Activated naive CD4-positive, alpha-beta T cell treated with anti-CD3 and anti-CD28 coated beads, Interleukin-2, amount 50 U/mL, for 72 hours (primary cell): ENCODE data around the gene PHKA1. TPM values are rescaled to one million over a fixed set of nuclear protein-coding genes. Genes with fewer than 3 reads are reported as not detected.
A peak's percentile ranks its signal among the peaks of the same experiment; 100 is the strongest.
"Not testable (repeated sequence)": the region's sequence is repeated elsewhere in the genome, so short reads cannot be mapped to it uniquely, and the experiment has no call there.

Experiments used
- ATAC-seq, 2 donors: fragments of 150-1000 bp; cut with Tn5 transposase; 2 replicates each; pipeline ENCODE4 v1.10.0; 2021; ENCODE audit warnings: mild to moderate bottlenecking in 2 of 2, moderate library complexity in 2 of 2
- DNase-seq, 2 donors: peaks; one replicate each; pipeline ENCODE4 v3.0.0; 2021 to 2022; ENCODE audit warnings: low spot score in 2 of 2
- H3K27ac Mint-ChIP-seq, 2 donors: one replicate each; pipeline ENCODE4 v1.8.0; 2022; ENCODE audit warnings: mild to moderate bottlenecking in 2 of 2, mixed read lengths in 2 of 2
- H3K36me3 Mint-ChIP-seq, 2 donors: one replicate each; pipeline ENCODE4 v1.8.0; 2022; ENCODE audit warnings: mixed read lengths in 2 of 2
- H3K9me3 Mint-ChIP-seq, 2 donors: one replicate each; pipeline ENCODE4 v1.8.0; 2022; ENCODE audit warnings: mixed read lengths in 2 of 2
- total RNA-seq, 2 donors: library from RNA; stranded (reverse); gene quantifications; one replicate each; pipeline ENCODE4 v1.2.3, GENCODE V29; 2022

Gene PHKA1
- total RNA-seq, 2 donors from 2014 or later: 4.8 to 8.4 TPM

DNA sequence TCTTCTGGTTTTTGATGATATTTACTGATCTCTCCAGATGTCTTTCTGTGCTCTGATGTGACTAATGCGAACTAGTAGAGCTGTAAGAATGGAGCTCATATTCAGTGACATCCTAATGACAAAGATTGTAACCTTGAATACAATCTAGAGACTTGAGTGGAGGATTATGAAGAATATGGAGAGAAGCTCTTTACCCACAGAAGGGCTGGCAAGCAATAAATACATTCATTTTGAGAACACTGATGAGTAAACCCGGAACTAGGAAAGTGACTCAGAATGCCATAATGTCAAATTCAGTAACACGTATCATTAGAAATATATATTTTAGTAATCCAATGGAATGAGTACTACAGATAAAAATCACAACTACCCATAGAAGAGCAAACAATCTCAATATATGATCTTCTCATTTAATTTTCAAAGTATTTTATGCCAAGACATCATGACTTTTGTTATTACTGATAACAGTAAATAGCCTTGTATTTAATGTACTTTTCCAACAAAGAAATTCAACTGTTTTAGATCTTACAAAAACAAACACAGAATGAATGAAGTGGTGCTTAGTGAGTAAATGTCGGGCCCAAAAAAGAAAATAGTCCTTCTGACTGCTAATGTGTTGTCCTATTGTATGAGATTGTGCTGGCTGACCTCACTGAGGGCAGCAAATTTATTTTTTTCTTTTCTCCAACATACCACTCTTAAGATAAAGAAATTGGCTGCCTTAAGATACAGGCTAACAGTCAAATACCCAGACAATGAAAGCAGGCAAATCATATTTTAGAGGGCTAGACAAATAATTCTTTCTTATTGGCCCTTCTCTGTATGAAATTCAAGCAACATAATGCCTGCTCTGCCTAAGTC is 92.3 kb downstream of the PHKA1 start:
- H3K27ac Mint-ChIP-seq: peak overlapping the region; percentile 92 to 99
- H3K9me3 Mint-ChIP-seq: peaks cover 0 to 6% of the 10 kb centered on the region in 2 donors
- peak; percentile 93 to 94 for ATAC-seq
- no peak for DNase-seq
- H3K36me3 Mint-ChIP-seq: peaks cover 1 to 14% of the 10 kb centered on the region in 2 donors

DNA sequence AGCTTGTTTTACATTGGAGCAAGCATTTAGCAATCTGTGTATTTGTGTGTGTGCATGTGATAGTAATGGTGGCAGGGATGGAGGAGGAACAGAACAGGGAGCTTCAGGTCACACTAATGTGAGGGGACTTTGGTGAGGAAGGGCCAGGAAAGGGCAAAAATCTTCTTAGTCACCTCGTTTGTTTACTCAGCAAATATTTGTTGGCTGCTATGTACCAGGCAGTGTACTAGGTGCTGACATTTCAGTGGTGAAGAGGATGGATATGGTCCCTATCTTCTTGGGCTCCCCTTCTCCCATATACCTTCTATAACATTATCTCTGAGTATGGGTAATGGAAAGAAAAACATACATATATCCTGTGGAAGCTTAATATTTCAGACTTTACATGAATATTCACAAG is 92.9 kb downstream of the PHKA1 start:
- peaks cover 0 to 6% of the 10 kb centered on the region in 2 donors for H3K9me3 Mint-ChIP-seq
- ATAC-seq (no peak), DNase-seq (no peak)

DNA sequence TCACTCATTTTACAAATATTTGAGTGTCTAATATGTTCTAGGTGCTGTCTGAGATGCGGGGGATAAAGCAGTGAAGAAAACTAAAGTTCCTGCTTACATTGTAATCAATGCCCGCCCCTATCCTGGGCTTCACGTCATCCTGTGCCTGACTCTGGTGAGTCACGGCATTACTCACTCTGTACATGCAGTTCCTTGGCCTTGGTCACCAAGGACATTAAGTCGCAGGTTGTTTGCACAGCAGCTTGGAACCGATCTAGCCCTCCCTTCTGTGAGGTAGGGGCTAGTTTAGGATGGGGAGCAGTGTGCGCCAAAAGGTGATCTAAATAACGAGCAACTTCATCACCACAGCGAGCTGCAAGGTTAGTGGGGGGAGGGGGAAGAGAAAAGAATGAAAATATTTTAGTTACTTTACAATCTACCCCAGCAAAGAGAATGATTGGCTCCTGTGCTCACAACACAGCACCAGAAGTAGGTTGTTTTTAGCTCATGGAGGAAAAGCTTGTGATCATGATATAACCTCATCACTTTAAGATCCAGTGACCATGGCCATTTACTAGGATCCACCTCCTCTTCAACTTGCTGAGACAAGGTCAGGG is 93.5 kb downstream of the PHKA1 start:
- Mint-ChIP-seq H3K9me3 (peaks cover 0 to 6% of the 10 kb centered on the region in 2 donors), H3K27ac (peak overlapping the region; percentile 92 to 99), H3K36me3 (peaks cover 7 to 18% of the 10 kb centered on the region in 2 donors)
- ATAC-seq (peak; percentile 66 to 73), DNase-seq (peak in 1 of 2 donors; percentile 16)

More for the DNA sequence above, 92.9 kb downstream of the PHKA1 start:
- Mint-ChIP-seq H3K36me3 (peaks cover 7 to 18% of the 10 kb centered on the region in 2 donors), H3K27ac (peak overlapping the region; percentile 92 to 99)

DNA sequence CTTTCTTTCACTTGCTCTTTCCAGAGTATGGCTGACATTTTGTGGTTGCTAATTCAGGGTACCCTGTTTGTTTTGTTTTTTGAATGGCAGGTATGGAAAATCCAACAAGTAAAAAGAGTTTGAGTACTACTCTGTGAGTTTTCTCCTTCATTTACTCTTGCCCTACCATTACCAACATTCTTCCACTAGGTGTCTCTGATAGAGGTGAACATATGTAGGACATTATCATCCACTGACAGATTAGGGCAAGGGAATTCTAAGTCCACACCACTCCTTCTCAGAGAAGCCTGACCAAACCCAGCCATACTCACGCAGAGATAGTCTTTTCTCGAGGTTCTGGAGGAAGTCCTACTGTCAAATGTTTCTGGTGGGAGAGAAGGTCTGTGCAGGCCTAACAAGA is 104.8 kb downstream of the PHKA1 start:
- no peaks in the 10 kb centered on the region for H3K9me3 Mint-ChIP-seq
- no peak for ATAC-seq
- peaks cover 6 to 8% of the 10 kb centered on the region in 2 donors for H3K36me3 Mint-ChIP-seq
- no peak overlapping the region for H3K27ac Mint-ChIP-seq
- no peak for DNase-seq

DNA sequence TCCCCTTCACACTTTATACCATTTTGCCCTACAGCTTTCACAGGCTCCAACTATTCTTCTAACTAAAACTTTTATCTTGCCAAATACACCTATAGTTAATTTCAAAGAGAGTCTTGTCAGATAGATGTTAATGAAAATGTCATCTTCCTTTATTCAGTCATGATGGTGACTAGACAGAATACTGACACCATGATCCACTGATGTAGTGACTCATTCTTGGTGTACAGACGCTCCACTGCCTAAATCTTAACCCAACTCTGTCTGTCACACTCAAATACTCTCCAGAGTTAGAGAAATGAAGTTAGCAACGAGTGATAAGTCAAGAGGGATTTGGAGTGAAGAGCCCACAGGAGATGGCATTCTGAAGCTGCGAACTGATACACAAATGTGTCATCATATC is 109.4 kb downstream of the PHKA1 start:
- H3K36me3 Mint-ChIP-seq: peaks cover 6 to 8% of the 10 kb centered on the region in 2 donors
- DNase-seq (no peak), ATAC-seq (peak in 1 of 2 donors; percentile 64)
- H3K27ac Mint-ChIP-seq: no peak overlapping the region
- no peaks in the 10 kb centered on the region for H3K9me3 Mint-ChIP-seq

DNA sequence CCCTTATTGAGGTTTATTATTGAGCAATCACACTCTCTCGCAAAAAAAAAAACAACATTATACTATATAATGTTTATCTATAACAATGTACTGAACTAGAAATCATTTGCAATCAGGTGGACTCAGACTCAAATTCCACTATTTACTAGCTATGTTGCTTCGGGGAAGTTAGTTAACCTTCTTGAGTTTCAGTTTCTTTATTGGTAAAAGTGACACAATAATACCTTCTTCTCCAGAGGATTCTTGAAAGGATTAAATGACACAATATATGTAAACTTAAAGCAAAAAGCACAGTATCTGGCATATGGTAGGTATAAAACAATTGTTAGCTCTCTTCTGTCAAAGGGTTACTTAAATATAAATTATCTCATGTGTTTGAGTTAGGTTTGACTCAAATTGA is 110.0 kb downstream of the PHKA1 start:
- Mint-ChIP-seq H3K27ac (no peak overlapping the region), H3K36me3 (peaks cover 5 to 6% of the 10 kb centered on the region in 2 donors), H3K9me3 (no peaks in the 10 kb centered on the region)
- ATAC-seq (peak in 1 of 2 donors; percentile 50), DNase-seq (no peak)

DNA sequence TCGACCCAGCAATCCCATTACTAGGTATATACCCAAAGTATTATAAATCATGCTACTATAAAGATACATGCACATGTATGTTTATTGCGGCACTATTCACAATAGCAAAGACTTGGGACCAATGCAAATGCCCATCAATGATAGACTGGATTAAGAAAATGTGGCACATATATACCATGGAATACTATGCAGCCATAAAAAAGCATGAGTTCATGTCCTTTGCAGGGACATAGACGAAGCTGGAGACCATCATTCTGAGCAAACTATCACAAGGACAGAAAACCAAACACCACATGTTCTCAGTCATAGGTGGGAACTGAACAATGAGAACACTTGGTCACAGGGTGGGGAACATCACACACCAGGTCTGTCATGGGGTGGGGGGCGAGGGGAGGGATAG is 123.1 kb downstream of the PHKA1 start:
- not testable (repeated sequence) for ATAC-seq, DNase-seq, H3K9me3 Mint-ChIP-seq, H3K27ac Mint-ChIP-seq
- peaks cover 7 to 11% of the 10 kb centered on the region in 2 donors for H3K36me3 Mint-ChIP-seq

DNA sequence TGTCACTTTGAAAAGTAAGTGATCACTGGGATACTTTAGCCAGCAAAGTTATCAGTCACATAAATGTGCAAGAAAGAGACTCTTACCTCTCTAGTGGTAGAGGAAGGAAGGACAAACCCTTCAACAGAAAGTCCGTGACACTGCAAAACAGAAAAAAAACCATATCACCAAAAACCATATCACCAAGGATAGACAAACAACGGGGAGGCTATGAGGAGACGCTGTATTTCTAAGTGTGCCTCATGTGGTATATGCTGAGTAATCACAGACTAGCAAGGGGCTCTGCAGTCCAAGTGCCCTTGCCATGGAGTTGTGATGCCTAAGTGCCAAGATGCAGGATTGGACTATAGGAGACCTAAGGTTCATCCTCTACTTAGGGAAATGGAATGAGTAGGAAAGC is 129.9 kb downstream of the PHKA1 start:
- Mint-ChIP-seq H3K27ac (no peak overlapping the region), H3K9me3 (no peaks in the 10 kb centered on the region), H3K36me3 (peaks cover 7 to 11% of the 10 kb centered on the region in 2 donors)
- DNase-seq (no peak), ATAC-seq (no peak)

DNA sequence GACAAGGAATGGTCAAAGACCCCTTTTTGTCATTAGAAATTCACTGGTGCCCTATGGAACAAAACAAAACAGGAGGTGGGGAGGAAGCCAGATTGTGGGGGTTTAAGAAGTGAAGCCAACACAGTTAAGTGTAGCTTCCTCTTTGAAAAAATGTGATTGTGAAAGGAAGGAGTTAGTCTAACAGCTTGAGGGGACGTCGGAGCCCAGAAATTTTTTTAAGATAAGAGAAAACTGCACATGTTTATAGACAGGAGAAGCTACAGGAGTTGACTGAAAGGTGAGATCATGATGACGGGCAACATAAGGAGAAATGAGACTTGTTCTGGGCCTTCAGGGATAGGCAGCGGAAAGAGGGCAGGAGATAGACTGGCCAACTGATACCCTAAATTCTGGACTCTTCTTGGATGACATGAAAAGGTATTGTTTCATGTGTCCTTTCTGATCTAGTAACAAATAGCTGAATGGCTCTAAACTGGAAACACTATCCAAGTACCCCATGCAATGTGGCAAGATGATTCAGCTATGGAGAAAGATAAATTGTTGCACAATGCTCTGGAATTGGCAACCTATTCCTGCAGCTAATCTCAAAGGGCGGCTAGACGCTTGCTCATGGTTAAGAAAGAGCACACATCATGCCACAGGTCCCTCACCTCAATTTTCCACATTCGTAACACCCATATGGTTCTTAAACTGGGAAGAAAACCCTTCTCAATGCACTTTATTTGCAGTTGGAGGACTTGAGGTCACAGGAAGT is 137.8 kb downstream of the PHKA1 start:
- peaks cover 5 to 9% of the 10 kb centered on the region in 2 donors for H3K36me3 Mint-ChIP-seq
- DNase-seq (no peak), ATAC-seq (no peak)
- H3K27ac Mint-ChIP-seq: no peak overlapping the region
- H3K9me3 Mint-ChIP-seq: no peaks in the 10 kb centered on the region

DNA sequence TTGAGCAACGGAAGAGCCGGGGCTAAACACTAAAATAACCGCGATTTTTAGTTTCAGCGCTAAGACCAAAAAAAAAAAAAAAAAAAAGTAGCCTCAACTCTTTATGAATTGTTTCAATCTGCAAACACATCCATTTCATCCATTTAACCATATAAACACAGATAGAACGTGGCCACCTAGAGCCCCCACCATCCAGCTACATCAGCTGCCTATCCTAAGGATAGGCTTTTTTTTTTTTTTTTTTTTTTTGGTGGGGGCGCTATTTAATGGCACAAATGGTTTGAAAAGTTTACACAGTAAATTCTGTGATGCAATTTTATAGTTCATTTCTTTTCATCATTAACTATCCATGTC is 141.0 kb downstream of the PHKA1 start:
- ATAC-seq (peak in 1 of 2 donors; percentile 23), DNase-seq (no peak)
- H3K36me3 Mint-ChIP-seq: peaks cover 5 to 9% of the 10 kb centered on the region in 2 donors
- H3K27ac Mint-ChIP-seq: peak overlapping the region; percentile 94 to 96
- no peaks in the 10 kb centered on the region for H3K9me3 Mint-ChIP-seq

DNA sequence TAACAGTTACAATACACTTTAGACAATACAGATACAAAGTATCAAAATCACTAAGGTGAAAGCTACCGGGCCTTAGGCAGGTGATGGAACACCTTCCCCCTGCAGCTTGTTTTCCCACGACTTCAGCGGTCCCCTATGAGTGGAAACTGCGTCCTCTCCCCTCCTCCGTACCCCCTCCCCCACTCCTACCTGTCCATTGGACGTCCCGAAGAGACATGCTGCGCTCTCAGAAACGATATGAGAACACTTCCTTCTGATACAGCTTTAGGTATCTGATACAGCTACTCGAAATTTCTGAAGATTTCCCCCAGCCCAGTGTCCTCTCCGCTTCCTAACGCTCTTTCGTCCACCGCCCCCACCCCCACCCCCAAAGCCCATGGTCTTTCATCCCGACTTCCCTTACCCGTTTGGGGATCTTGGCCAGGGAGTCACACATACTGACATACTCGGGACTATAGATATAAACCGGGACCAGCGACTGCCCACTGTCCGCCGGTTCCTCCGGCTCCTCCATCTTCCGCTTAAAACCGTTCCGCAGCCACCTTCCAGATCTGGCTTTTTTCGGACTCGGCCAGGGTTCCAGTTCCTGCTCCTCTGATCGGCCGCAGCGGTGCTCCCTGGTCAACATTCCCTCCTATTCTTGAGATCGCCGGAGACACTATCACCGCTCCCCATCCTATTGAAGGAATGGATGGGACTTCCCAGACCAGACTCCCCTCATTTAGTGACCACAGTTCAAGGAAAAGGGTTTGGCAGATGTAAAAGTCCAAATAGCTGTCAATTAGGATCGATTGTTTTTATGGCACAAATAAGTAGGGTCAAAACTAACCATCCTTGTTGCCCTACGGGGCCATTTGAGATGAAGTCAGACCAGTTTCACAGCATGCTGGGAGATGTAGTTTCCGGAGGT is 141.6 kb downstream of the PHKA1 start, which contains the start of gene HDAC8:
TSS of gene HDAC8 (minus strand) at position 596 of the 910 bp plus-strand sequence. CDS start at position 514, 82 bp downstream.
- Mint-ChIP-seq H3K27ac (peak within 1 kb of the TSS; percentile 94 to 96), H3K36me3 (peaks cover 5 to 9% of the 10 kb centered on the region in 2 donors), H3K9me3 (no peaks in the 10 kb centered on the region)
- ATAC-seq: peak; percentile 86 to 95
- peak in 1 of 2 donors; percentile 30 for DNase-seq

DNA sequence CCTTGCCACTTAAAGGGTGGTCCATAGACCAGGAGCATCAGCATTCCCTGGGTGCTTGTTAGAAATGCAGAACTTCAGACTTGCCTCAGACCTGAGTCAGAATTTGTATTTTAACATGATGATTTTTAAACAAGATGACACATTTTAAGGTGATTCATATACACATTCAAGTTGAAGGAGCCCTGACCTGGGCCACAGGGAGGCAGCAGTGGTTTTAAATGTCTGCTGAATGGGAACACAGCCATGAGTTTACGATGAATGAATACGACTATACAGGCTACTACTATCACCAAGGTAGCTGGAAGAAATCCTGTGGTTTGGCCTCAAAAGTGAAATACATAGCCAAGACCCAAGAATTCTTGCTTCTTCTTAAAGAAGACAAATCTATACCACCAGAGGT is 144.3 kb downstream of the PHKA1 start:
- DNase-seq (no peak), ATAC-seq (peak in 1 of 2 donors; percentile 33)
- peaks cover 5 to 9% of the 10 kb centered on the region in 2 donors for H3K36me3 Mint-ChIP-seq
- H3K27ac Mint-ChIP-seq: no peak overlapping the region
- no peaks in the 10 kb centered on the region for H3K9me3 Mint-ChIP-seq

DNA sequence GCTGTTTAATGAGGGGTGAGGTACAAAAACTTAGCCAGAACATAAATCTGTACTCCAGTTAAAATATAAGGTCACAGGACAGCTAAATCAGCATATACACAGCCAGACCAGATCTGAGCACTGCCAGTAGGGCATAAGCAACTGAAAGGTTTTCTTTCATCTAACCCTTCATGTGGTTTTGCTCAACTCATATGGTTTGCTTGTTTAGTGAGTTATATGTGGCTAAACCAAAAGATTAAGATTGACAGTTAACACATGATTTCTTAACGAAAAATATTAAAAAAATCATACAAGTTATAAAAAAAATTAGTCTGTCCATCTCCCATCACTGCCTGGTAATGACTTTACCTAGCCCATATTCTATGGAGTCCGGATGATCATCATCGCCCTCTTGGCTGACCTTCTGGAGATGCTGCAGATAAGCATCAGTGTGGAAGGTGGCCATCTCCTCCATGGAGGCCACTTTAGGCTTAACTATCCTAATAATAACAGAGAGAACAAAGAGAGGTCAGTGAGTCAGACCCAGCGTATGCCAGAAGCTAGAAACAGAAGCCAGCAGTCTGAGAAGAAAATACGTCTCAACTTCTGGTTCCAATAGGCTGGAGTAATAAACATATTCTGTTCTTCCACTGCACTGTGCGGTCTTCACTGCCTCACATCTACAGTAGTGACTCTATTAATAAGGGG is 145.6 kb downstream of the PHKA1 start:
- Mint-ChIP-seq H3K36me3 (peaks cover 5 to 9% of the 10 kb centered on the region in 2 donors), H3K9me3 (no peaks in the 10 kb centered on the region), H3K27ac (no peak overlapping the region)
- ATAC-seq (no peak), DNase-seq (no peak)

DNA sequence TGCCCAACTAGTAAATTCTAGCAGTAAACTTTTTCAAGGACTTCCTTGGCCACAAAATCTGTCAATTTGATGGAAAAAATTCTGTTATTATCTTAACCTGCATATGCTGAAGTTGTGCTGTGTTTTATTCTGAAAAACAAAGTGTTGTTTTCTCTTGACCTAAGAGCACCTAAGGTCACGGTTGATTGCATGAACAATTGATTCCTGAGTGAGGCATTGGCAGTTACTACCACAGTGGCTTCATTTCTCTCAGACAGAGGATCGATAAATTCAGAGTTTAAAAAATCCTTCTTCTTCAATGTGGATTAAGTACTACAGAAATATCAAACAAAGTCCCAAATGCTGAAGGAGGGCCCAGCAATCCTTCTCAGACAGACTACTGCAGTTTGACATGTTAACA is 147.7 kb downstream of the PHKA1 start:
- H3K36me3 Mint-ChIP-seq: peaks cover 0 to 10% of the 10 kb centered on the region in 2 donors
- DNase-seq: no peak
- ATAC-seq: no peak
- no peaks in the 10 kb centered on the region for H3K9me3 Mint-ChIP-seq
- H3K27ac Mint-ChIP-seq: no peak overlapping the region

DNA sequence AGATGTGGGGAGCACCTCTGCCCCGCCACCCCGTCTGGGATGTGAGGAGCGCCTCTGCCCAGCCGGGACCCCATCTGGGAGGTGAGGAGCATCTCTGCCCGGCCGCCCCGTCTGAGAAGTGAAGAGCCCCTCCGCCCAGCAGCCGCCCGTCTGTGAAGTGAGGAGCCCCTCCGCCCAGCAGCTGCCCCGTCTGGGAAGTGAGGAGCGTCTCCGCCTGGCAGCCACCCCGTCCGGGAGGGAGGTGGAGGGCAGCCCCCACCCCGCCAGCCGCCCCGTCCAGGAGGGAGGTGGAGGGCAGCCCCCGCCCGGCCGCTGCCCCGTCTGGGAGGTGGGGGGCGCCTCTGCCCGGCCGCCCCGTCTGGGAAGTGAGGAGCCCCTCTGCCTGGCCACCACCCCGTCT is 154.5 kb downstream of the PHKA1 start:
- DNase-seq, H3K27ac Mint-ChIP-seq, ATAC-seq, H3K9me3 Mint-ChIP-seq: not testable (repeated sequence)
- H3K36me3 Mint-ChIP-seq: peaks cover 0 to 19% of the 10 kb centered on the region in 2 donors
